NCI-H1436 (cell line): ENCODE data around the gene BRD9.
"Not testable (repeated sequence)": the region's sequence is repeated elsewhere in the genome, so short reads cannot be mapped to it uniquely, and the experiment has no call there.

Experiments used
- DNase-seq: peaks from one replicate; lab custom pipeline; 2025; lab: John Stamatoyannopoulos, UW

BRD9 gene

GRCh38 chr5:856531-857425 is 35.8 kb downstream of the BRD9 start:
- no peak for DNase-seq

- no peak for DNase-seq
Observed at GRCh38 chr5:855771-856530, 36.6 kb downstream of the BRD9 start.

DNA sequence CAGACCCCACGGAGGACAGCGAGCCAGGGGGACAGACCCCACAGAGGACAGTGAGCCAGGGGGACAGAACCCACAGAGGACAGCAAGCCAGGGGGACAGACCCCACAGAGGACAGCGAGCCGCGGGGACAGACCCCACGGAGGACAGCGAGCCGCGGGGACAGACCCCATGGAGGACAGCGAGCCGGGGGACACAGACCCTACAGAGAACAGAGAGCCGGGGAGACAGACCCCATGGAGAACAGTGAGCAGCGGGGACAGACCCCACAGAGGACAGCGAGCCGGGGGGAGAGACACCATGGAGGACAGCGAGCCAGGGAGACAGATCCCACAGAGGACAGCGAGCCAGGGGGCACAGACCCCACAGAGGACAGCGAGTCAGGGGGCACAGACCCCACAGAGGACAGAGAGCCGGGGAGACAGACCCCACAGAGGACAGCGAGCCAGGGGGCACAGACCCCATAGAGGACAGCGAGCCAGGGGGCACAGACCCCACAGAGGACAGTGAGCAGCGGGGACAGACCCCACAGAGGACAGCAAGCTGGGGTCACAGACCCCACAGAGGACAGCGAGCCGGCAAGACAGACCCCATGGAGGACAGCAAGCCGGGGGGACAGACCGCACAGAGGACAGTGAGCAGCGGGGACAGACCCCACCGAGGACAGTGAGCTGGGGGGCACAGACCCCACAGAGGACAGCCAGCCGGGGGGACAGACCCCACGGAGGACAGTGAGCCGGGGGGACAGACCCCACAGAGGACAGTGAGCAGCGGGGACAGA is 37.4 kb downstream of the BRD9 start:
- DNase-seq = no peak

- no peak for DNase-seq
Observed at GRCh38 chr5:854217-854616, 38.4 kb downstream of the BRD9 start.

DNA sequence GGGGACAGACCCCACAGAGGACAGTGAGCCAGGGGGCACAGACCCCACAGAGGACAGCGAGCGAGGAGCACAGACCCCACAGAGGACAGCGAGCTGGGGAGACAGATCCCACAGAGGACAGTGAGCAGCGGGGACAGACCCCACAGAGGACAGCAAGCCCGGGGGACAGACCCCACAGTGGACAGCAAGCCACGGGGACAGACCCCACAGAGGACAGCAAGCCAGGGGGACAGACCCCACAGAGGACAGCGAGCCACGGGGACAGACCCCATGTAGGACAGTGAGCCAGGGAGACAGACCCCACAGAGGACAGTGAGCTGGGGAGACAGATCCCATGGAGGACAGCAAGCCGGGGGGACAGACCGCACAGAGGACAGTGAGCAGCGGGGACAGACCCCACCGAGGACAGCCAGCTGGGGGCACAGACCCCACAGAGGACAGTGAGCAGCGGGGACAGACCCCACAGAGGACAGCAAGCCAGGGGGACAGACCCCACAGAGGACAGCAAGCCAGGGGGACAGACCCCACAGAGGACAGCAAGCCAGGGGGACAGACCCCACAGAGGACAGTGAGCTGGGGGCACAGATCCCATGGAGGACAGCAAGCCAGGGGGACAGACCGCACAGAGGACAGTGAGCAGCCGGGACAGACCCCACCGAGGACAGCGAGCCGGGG is 39.0 kb downstream of the BRD9 start:
- DNase-seq = not testable (repeated sequence)

DNA sequence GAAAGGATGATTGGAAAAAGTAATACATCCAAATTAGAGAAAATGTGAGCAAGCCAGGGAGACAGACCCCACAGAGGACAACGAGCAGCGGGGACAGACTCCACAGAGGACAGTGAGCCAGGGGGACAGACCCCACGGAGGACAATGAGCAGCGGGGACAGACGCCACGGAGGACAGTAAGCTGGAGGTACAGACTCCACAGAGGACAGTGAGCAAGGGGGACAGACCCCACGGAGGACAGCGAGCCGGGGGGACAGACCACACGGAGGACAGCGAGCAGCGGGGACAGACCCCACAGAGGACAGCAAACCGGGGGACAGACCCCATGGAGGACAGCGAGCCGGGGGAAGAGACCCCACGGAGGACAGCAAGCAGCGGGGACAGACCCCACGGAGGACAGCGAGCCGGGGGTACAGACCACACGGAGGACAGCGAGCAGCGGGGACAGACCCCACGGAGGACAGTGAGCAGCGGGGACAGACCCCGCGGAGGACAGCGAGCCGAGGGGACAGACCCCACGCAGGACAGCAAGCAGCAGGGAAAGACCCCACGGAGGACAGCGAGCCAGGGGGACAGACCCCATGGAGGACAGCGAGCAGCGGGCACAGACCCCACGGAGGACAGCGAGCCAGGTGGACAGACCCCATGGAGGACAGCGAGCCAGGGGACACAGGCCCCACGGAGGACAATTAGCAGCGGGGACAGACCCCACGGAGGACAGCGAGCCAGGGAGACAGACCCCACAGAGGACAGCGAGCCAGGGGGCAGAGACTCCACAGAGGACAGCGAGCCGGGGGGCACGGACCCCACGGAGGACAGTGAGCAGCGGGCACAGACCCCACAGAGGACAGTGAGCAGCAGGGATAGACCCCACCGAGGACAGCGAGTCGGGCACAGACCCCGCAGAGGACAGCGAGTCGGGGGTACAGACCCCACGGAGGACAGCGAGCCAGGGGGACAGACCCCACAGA is 39.9 kb downstream of the BRD9 start:
- DNase-seq = no peak

GRCh38 chr5:852018-852417 is 40.6 kb downstream of the BRD9 start:
- DNase-seq = no peak

DNA sequence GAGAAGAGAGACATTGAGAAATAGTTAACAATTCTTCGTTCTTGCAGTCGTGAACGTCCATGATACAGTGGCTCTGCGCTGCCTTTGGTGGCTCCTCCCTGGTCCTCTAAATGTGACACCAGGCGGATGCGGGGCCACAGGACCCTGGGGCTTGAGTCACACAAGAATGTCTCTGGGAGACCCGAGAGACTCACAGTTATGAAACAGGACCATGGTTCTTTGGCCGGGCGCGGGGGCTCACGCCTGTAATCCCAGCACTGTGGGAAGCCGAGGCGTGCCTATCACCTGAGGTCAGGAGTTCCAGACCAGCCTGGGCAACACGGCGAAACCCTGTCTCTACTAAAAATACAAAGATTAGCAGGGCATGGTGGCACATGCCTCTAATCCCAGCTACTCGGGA is 41.0 kb downstream of the BRD9 start:
- DNase-seq = no peak

DNA sequence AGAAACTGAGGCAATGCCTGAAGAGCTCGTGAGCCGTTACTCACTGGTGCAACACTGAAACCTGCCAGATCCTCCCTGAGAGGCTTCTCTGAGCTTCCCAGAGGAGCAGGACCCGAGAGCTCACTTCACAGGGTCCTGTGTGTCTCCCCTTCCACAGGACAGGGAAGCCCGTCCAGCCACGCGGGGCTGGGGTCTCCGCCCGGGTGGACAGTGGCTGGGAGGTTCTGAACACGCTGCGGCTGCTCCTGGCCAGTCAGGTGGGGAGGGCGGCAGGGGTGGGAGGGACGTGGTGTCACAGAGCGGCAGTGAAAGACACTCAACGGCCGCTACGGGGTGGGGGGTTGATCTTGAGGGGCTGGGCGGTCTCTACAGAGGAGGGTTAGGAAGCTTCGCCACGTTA is 41.5 kb downstream of the BRD9 start:
- DNase-seq = no peak

GRCh38 chr5:850511-851006 is 42.0 kb downstream of the BRD9 start, which contains the start of gene ZDHHC11:
Gene ZDHHC11 (minus strand): TSS chr5:850986. CDS start chr5:850602, 384 bp downstream.
- DNase-seq = peak; percentile 1

DNA sequence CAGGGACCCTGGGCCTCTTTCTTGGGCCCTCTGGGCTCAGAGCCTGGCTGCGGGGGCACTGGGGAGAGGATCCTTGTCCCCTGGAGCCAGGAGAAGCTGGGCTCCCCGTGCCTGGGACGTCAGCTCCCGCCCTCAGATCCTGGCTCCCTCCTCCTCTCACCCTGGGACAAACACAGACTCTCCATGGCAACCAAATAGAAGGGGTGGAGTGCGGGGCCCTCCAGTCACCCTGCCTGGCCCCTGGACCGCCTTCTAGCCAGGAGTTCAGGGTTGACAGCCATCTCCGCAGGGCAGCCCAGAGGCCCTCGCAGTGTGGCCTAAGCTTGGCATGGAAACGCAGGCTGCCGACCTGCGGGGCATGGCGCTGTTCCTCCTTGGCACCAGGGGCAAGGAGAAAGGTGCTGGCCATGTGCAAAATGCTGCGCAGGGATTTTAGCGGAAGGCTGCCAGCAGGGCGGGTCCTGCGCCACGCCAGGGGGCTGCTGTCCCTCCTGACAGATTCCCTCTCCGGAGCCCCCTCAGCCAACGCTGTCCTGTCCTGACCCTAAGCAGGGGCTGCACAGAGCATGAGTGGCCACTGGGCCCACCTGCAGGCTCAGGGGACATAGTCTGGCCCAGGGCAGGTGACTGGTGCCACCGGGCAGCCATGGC is 42.8 kb downstream of the BRD9 start:
- DNase-seq = no peak

DNA sequence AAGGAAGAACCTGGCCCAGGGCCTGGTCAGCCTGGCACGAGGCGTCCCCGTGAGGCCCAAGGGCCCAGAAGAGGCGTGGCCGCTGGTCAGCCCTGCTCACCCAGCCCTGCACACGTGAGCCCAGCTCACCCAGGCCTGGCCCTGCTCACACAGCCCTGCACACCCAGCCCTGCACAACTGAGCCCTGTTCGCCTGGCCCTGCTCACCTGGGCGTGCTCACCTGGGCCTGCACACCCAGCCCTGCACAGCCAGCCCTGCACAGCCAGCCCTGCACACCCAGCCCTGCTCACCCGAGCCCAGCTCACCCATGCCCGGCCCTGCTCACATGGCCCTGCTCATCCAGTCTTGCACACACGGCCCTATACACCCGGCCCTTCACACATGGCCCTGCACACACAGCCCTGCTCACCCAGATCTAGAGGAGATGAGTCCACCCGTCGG is 43.9 kb downstream of the BRD9 start:
- DNase-seq = no peak

- DNase-seq = not testable (repeated sequence)
Observed at GRCh38 chr5:847736-848135, 44.9 kb downstream of the BRD9 start.

GRCh38 chr5:847212-847611 is 45.4 kb downstream of the BRD9 start:
- DNase-seq = not testable (repeated sequence)

DNA sequence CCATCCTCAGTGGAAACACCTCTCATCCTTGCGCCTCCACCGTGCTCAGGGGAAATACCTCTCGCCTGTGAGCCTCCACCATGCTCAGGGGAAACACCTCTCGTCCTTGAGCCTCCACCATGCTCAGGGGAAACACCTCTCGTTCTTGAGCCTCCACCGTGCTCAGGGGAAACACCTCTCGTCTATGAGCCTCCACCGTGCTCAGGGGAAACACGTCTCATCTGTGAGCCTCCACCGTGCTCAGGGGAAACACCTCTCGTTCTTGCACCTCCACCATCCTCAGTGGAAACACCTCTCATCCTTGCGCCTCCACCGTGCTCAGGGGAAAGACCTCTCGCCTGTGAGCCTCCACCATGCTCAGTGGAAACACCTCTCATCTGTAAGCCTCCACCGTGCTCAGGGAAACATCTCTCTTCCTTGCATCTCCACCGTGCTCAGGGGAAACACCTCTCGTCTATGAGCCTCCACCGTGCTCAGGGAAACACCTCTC is 46.0 kb downstream of the BRD9 start:
- DNase-seq = not testable (repeated sequence)

GRCh38 chr5:845676-846601 is 46.7 kb downstream of the BRD9 start:
- DNase-seq = not testable (repeated sequence)

GRCh38 chr5:845031-845675 is 47.4 kb downstream of the BRD9 start:
- not testable (repeated sequence) for DNase-seq

DNA sequence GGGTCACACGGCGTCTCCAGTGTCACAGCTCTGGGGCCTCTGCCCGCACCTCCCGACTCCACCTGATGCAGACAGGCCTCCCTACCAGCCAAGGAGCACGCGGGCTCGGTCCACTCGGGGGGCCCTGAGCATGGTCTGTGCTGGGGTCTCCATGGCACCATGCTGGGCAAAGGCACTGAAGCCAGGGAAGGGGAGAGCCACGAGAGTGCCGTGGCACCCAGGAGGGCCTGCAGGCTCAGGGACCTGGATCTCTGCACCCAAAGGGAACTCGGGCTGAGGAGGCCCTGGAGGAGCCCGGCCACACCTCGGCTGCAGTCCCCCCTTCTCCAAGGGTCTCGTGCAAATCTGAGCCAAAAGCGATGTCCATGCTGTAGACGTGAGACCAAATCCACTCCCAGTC is 48.2 kb downstream of the BRD9 start:
- DNase-seq = not testable (repeated sequence)
